ENCODE measurements around the gene MMD2. TPM values are rescaled to one million over a fixed set of nuclear protein-coding genes. Genes with fewer than 3 reads are reported as not detected.

Gene MMD2
- total and polyA plus RNA-seq, 4 donors: not detected

DNA sequence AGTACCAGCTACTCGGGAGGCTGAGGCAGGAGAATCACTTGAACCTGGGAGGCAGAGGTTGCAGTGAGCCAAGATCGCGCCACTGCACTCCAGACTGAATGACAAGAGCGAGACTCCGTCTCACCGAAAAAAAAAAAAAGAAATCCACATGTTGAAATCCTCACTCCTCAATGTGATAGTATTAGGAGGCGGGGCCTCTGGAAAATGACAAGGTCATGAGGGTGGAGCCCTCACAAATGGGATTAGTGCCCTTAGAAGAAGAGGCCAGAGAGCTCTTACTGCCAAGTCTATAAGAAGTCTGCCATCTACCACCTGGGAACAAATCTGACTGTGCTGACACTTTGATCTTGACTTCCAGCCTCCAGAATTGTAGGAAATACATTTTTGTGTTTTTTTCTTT, 10.6 kb downstream of the MMD2 start:
- no peaks in the 10 kb centered on the region for H3K4me1 ChIP-seq (ENCODE audit: control insufficient read depth in 1 of 2, insufficient read depth in 2 of 2, low read length in 2 of 2)
- H3K9me3 ChIP-seq (ENCODE audit: control insufficient read depth, low read length): peaks cover 3% of the 10 kb centered on the region
- no peak overlapping the region for H3K4me3 ChIP-seq (ENCODE audit: low read length in 2 of 2)
- intact Hi-C loops (cut with DNase I): no loop called here
- no peak for DNase-seq
- H3K27me3 ChIP-seq (ENCODE audit: control insufficient read depth in 1 of 2, insufficient read depth in 2 of 2, low read length in 1 of 2): no peaks in the 10 kb centered on the region
- ATAC-seq (ENCODE audit: low FRiP score): no peak
- no peaks in the 10 kb centered on the region for H3K36me3 ChIP-seq (ENCODE audit: control insufficient read depth in 1 of 2, insufficient read depth in 2 of 2, low read length in 1 of 2)
- WGBS, 2 donors: 93 to 98% methylated on average over 7 of the region's 7 CpGs
- H3K27ac ChIP-seq (ENCODE audit: low read depth in 1 of 2, low read length in 2 of 2): no peak overlapping the region

DNA sequence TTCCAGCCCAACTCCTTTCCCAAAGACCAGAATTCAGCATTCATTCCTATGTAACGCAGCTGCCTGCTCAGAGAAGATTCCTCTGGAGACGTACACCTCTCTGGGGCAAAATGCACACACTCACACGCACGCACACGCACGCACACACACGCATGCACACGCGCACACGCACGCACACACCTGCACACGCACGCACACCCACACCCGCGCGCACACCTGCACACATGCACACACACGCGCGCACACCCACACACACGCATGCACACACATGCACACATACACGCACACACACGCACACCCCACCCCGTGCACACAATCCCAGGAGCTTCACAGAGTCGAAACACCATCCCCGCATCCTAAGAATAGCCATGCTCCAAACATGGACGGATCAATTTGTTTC, 13.0 kb downstream of the MMD2 start:
- ATAC-seq (ENCODE audit: low FRiP score): no peak

DNA sequence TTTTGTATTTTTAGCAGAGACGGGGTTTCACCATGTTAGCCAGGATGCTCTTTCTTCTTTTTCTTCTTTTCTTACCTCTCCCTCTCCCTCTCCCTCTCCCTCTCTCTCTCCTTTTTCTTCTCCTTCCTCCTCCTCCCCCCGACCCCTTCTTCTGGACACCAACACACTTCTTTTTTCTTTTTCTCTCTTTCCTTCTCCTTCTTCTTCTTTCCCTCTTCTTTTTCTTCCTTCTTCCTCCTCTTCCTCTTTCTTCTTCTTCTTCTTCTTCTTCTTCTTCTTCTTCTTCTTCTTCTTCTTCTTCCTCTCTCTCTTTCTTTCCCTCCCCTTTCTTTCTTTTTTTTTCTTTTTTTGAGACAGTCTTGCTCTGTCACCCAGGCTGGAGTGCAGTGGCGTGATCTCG, 14.0 kb downstream of the MMD2 start:
- Histone ChIP-seq H3K4me3 (ENCODE audit: low read length in 2 of 2) (no peak overlapping the region), H3K4me1 (ENCODE audit: control insufficient read depth in 1 of 2, insufficient read depth in 2 of 2, low read length in 2 of 2) (no peaks in the 10 kb centered on the region), H3K9me3 (ENCODE audit: control insufficient read depth, low read length) (no peaks in the 10 kb centered on the region), H3K27ac (ENCODE audit: low read depth in 1 of 2, low read length in 2 of 2) (no peak overlapping the region), H3K36me3 (ENCODE audit: control insufficient read depth in 1 of 2, insufficient read depth in 2 of 2, low read length in 1 of 2) (no peaks in the 10 kb centered on the region), H3K27me3 (ENCODE audit: control insufficient read depth in 1 of 2, insufficient read depth in 2 of 2, low read length in 1 of 2) (no peaks in the 10 kb centered on the region)
- ATAC-seq (ENCODE audit: low FRiP score): no peak
- intact Hi-C loops (cut with DNase I): no loop called here
- DNase-seq: no peak
- 80 to 88% methylated on average over 4 of the region's 4 CpGs for WGBS, 2 donors

More for the DNA sequence above, 13.0 kb downstream of the MMD2 start:
- Histone ChIP-seq H3K27ac (ENCODE audit: low read depth in 1 of 2, low read length in 2 of 2) (no peak overlapping the region), H3K4me1 (ENCODE audit: control insufficient read depth in 1 of 2, insufficient read depth in 2 of 2, low read length in 2 of 2) (no peaks in the 10 kb centered on the region), H3K27me3 (ENCODE audit: control insufficient read depth in 1 of 2, insufficient read depth in 2 of 2, low read length in 1 of 2) (no peaks in the 10 kb centered on the region), H3K36me3 (ENCODE audit: control insufficient read depth in 1 of 2, insufficient read depth in 2 of 2, low read length in 1 of 2) (no peaks in the 10 kb centered on the region), H3K9me3 (ENCODE audit: control insufficient read depth, low read length) (no peaks in the 10 kb centered on the region), H3K4me3 (ENCODE audit: low read length in 2 of 2) (no peak overlapping the region)
- intact Hi-C loops (cut with DNase I): no loop called here
- no peak for DNase-seq
- 93% methylated on average over 26 of the region's 26 CpGs for WGBS, 2 donors

DNA sequence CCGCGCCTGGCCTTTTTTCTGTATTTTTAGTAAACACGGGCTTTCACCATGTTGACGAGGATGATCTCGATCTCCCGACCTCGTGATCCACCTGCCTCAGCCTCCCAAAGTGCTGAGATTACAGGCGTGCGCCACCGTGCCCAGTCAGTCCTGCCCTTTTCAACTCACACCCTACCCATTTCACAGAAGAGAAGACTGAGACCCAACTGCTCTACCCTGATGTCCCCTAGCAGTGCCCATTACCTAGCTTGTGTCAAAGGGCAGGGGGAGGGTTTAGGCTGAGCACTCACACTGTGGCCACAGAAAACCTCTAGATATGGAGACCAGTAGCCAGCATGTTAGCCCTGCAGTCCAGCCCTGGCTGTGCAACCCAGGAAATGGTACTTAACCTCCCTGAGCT, 15.7 kb downstream of the MMD2 start:
- H3K9me3 ChIP-seq (ENCODE audit: control insufficient read depth, low read length): no peaks in the 10 kb centered on the region
- H3K4me1 ChIP-seq (ENCODE audit: control insufficient read depth in 1 of 2, insufficient read depth in 2 of 2, low read length in 2 of 2): no peaks in the 10 kb centered on the region
- ATAC-seq (ENCODE audit: low FRiP score): no peak
- no peak overlapping the region for H3K27ac ChIP-seq (ENCODE audit: low read depth in 1 of 2, low read length in 2 of 2)
- WGBS, 2 donors: 95 to 97% methylated on average over 10 of the region's 10 CpGs
- intact Hi-C loops (cut with DNase I): no loop called here
- H3K27me3 ChIP-seq (ENCODE audit: control insufficient read depth in 1 of 2, insufficient read depth in 2 of 2, low read length in 1 of 2): no peaks in the 10 kb centered on the region
- H3K36me3 ChIP-seq (ENCODE audit: control insufficient read depth in 1 of 2, insufficient read depth in 2 of 2, low read length in 1 of 2): no peaks in the 10 kb centered on the region
- DNase-seq: no peak
- no peak overlapping the region for H3K4me3 ChIP-seq (ENCODE audit: low read length in 2 of 2)

DNA sequence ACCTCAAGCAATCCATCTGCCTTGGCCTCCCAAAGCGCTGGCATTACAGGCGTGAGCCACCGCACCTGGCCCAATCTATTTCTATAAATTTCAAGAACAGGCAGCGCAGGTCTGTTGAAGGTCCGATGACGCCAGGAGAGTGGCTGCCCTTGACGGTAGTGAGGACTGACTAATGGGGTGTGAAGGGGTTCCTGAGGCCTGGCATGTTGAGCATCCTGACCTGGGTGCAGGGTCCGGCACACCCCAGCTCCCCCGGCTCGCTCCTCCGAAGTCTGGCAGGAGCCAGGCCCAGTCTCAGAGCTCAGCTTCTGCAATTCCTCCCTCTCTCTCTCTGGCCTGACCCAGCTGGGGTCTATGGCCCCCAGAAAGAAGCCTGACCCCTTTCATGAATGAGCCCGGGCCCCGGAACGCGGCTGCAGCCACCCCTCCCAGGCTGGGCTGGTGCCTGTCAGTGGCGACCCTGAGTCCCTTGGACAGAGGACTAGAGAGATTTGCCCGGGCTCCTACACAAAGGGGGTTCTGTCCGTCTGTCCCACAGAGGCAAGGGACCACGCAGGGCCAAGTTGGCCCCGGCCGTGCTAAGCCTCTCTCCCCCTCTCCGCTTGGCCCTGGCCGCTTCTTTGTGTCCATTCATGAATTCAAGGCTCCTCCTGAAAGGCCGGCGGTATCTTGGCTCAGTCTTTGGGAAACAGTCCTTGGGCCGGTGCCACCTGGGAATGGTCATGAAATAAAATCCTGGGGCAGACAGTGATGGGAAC, 18.8 kb downstream of the MMD2 start:
- Histone ChIP-seq H3K4me1 (ENCODE audit: control insufficient read depth in 1 of 2, insufficient read depth in 2 of 2, low read length in 2 of 2) (no peaks in the 10 kb centered on the region), H3K4me3 (ENCODE audit: low read length in 2 of 2) (no peak overlapping the region), H3K9me3 (ENCODE audit: control insufficient read depth, low read length) (no peaks in the 10 kb centered on the region), H3K27ac (ENCODE audit: low read depth in 1 of 2, low read length in 2 of 2) (no peak overlapping the region), H3K36me3 (ENCODE audit: control insufficient read depth in 1 of 2, insufficient read depth in 2 of 2, low read length in 1 of 2) (no peaks in the 10 kb centered on the region), H3K27me3 (ENCODE audit: control insufficient read depth in 1 of 2, insufficient read depth in 2 of 2, low read length in 1 of 2) (no peaks in the 10 kb centered on the region)
- intact Hi-C loops (cut with DNase I): no loop called here
- no peak for DNase-seq
- 82 to 83% methylated on average over 25 to 26 of the region's 26 CpGs for whole genome bisulfite sequencing, 2 donors
- ATAC-seq (ENCODE audit: low FRiP score): no peak

DNA sequence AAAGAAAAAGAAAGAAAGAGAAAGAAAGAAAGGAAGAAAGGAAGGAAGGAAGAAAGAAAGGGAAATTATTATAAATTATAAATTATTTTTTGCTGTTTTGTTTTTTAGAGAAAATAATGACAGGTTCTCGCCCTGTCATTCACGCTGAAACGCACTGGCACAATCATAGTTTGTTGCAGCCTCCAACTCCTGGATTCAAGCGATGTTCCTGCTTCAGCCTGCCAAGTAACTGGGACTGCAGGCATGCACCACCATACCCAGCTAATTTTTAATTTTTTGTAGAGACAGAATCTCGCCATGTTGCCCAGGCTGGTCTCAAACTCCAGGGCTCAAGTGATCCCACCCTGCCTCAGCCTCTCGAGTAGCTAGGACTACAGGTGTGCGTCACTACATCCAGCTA, 21.6 kb downstream of the MMD2 start:
- no peaks in the 10 kb centered on the region for H3K4me1 ChIP-seq (ENCODE audit: control insufficient read depth in 1 of 2, insufficient read depth in 2 of 2, low read length in 2 of 2)
- no peak for ATAC-seq (ENCODE audit: low FRiP score)
- no peaks in the 10 kb centered on the region for H3K36me3 ChIP-seq (ENCODE audit: control insufficient read depth in 1 of 2, insufficient read depth in 2 of 2, low read length in 1 of 2)
- H3K4me3 ChIP-seq (ENCODE audit: low read length in 2 of 2): no peak overlapping the region
- H3K27ac ChIP-seq (ENCODE audit: low read depth in 1 of 2, low read length in 2 of 2): no peak overlapping the region
- H3K9me3 ChIP-seq (ENCODE audit: control insufficient read depth, low read length): no peaks in the 10 kb centered on the region
- no peaks in the 10 kb centered on the region for H3K27me3 ChIP-seq (ENCODE audit: control insufficient read depth in 1 of 2, insufficient read depth in 2 of 2, low read length in 1 of 2)
- 77 to 81% methylated on average over 7 of the region's 7 CpGs for WGBS, 2 donors
- intact Hi-C loops (cut with DNase I): no loop called here
- no peak for DNase-seq

DNA sequence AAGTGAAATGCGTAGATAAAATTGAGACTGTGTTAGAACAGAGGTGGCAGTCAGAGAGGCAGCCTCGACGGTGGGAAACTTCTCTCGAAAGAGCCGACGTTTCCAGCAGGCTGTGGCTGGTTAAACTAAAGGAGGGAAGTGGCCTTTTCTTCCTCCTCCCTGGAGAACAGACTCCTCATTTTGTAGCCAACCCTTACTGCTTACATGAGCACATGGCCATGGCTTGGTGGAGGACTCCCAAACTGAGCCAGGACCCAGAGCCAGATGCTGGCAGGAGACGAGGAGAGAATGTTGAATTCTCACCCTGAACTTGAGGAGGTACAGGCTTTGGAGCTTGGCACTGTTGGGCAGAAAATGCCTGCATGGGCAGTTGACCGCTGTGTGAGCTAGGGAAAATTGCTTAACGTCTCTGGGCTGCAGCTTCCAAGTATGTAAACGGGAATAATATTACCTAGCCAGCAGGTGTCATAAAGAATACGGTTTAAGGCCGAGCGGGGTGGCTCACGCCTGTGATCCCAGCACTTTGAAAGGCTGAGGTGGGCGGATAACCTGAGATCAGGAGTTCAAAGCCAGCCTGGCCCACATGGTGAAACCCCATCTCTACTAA, 24.5 kb downstream of the MMD2 start:
- Histone ChIP-seq H3K27ac (ENCODE audit: low read depth in 1 of 2, low read length in 2 of 2) (no peak overlapping the region), H3K9me3 (ENCODE audit: control insufficient read depth, low read length) (no peaks in the 10 kb centered on the region), H3K27me3 (ENCODE audit: control insufficient read depth in 1 of 2, insufficient read depth in 2 of 2, low read length in 1 of 2) (no peaks in the 10 kb centered on the region), H3K4me1 (ENCODE audit: control insufficient read depth in 1 of 2, insufficient read depth in 2 of 2, low read length in 2 of 2) (no peaks in the 10 kb centered on the region), H3K4me3 (ENCODE audit: low read length in 2 of 2) (no peak overlapping the region), H3K36me3 (ENCODE audit: control insufficient read depth in 1 of 2, insufficient read depth in 2 of 2, low read length in 1 of 2) (no peaks in the 10 kb centered on the region)
- ATAC-seq (ENCODE audit: low FRiP score) (no peak), DNase-seq (no peak)
- WGBS, 2 donors: 77 to 79% methylated on average over 15 of the region's 15 CpGs
- intact Hi-C loops (cut with DNase I): no loop called here

DNA sequence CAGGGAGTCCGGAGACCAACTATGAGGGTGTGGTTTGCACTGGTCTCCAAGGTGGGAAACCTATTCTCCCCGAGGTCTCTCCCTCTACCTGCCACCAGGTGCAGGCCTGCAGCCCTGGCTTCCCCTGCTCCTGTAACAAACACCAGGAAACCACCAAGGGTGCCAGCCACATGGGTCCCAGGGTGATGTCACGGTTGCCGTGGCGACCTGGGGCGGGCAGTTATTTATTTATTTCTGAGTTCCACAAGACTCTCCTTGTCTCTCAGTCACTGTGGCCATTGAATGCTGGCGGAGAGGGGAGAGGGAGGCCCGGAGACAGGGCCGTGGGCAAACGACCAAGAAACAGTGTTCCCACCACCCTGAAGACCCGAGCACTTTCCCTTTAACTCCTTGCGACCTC, 27.0 kb downstream of the MMD2 start:
- Histone ChIP-seq H3K36me3 (ENCODE audit: control insufficient read depth in 1 of 2, insufficient read depth in 2 of 2, low read length in 1 of 2) (no peaks in the 10 kb centered on the region), H3K4me1 (ENCODE audit: control insufficient read depth in 1 of 2, insufficient read depth in 2 of 2, low read length in 2 of 2) (no peaks in the 10 kb centered on the region), H3K27ac (ENCODE audit: low read depth in 1 of 2, low read length in 2 of 2) (no peak overlapping the region), H3K4me3 (ENCODE audit: low read length in 2 of 2) (no peak overlapping the region), H3K9me3 (ENCODE audit: control insufficient read depth, low read length) (no peaks in the 10 kb centered on the region), H3K27me3 (ENCODE audit: control insufficient read depth in 1 of 2, insufficient read depth in 2 of 2, low read length in 1 of 2) (no peaks in the 10 kb centered on the region)
- DNase-seq (no peak), ATAC-seq (ENCODE audit: low FRiP score) (no peak)
- intact Hi-C loops (cut with DNase I): no loop called here
- 43 to 44% methylated on average over 12 of the region's 12 CpGs for whole genome bisulfite sequencing, 2 donors

DNA sequence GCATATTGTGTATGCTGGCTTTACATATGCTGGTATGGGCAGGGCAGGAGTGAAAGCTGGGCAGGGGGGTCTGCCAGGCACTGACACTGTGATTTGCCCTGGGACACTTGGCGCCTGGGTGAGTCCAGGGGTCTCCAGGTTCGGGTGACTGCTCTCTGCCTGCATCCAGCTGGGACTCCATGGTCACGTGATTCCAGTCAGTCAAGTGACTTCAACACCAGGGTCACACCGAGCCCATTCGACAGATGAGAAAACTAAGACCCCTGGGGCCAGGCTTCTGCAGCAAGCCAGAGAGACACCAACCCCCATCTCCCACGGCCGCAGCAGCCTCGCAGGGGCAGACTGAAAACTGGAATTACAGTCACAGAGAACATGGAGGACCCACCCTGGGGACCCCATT, 30.0 kb downstream of the MMD2 start:
- Histone ChIP-seq H3K4me1 (ENCODE audit: control insufficient read depth in 1 of 2, insufficient read depth in 2 of 2, low read length in 2 of 2) (no peaks in the 10 kb centered on the region), H3K27ac (ENCODE audit: low read depth in 1 of 2, low read length in 2 of 2) (no peak overlapping the region), H3K36me3 (ENCODE audit: control insufficient read depth in 1 of 2, insufficient read depth in 2 of 2, low read length in 1 of 2) (no peaks in the 10 kb centered on the region), H3K9me3 (ENCODE audit: control insufficient read depth, low read length) (no peaks in the 10 kb centered on the region), H3K27me3 (ENCODE audit: control insufficient read depth in 1 of 2, insufficient read depth in 2 of 2, low read length in 1 of 2) (no peaks in the 10 kb centered on the region), H3K4me3 (ENCODE audit: low read length in 2 of 2) (no peak overlapping the region)
- WGBS, 2 donors: 85 to 87% methylated on average over 8 of the region's 8 CpGs
- DNase-seq (no peak), ATAC-seq (ENCODE audit: low FRiP score) (no peak)
- intact Hi-C loops (cut with DNase I): no loop called here
